Keratinocyte (primary cell): Measurements from ENCODE around the gene MVP. TPM values are rescaled to one million over a fixed set of nuclear protein-coding genes. Genes with fewer than 3 reads are reported as not detected.

Experiments used
- DNase-seq: peaks from one replicate; pipeline ENCODE4 v3.0.0-alpha.2; 2011; ENCODE audit warnings: low read depth, missing footprints, low spot score
- FAIRE-seq: peaks from 2 replicates; lab custom pipeline; 2011; peaks lifted over from hg19 to GRCh38; lab: Jason Lieb, UNC
- H2AFZ ChIP-seq: 2 replicates; pipeline ENCODE4 v1.6.0; 2012; ENCODE audit warnings: low read length, control low read depth, inconsistent platforms; ENCODE audit not compliant: control insufficient read depth
- H3K27ac ChIP-seq: 2 replicates; pipeline ENCODE4 v1.5.1; 2011; ENCODE audit warnings: low read length; ENCODE audit not compliant: control insufficient read depth, insufficient read depth
- H3K27me3 ChIP-seq: 3 replicates; pipeline ENCODE4 v1.6.0; 2011; ENCODE audit warnings: low read length; ENCODE audit not compliant: control insufficient read depth, insufficient read depth; ENCODE audit errors: extremely low read depth
- H3K36me3 ChIP-seq, 2 experiments: 2 replicates in 1 of 2; 3 replicates in 1 of 2; pipeline ENCODE4 v1.5.1; 2011; ENCODE audit warnings: low read length in 2 of 2, mild to moderate bottlenecking in 1 of 2; ENCODE audit not compliant: control insufficient read depth in 2 of 2, insufficient read depth in 2 of 2; ENCODE audit errors: extremely low read depth in 1 of 2
- H3K4me1 ChIP-seq: 3 replicates; pipeline ENCODE4 v1.5.1; 2011; ENCODE audit warnings: low read length; ENCODE audit not compliant: control insufficient read depth, insufficient read depth; ENCODE audit errors: extremely low read depth
- H3K4me2 ChIP-seq: 3 replicates; pipeline ENCODE4 v1.6.0; 2011; ENCODE audit warnings: low read depth, low read length; ENCODE audit not compliant: control insufficient read depth, insufficient read depth; ENCODE audit errors: extremely low read depth
- H3K4me3 ChIP-seq, 3 experiments: fragments of 200-600 bp in 1 of 3; sonication (generic) in 1 of 3; 2 replicates in 2 of 3; 3 replicates in 1 of 3; pipeline ENCODE4 v1.5.1; 2011 to 2016; ENCODE audit warnings: low read length in 3 of 3, mild to moderate bottlenecking in 3 of 3, control low read depth in 2 of 3, inconsistent platforms in 1 of 3, low read depth in 1 of 3, mixed read lengths in 1 of 3, mixed run types in 1 of 3, moderate library complexity in 1 of 3; ENCODE audit not compliant: control insufficient read depth in 2 of 3, insufficient read depth in 2 of 3; ENCODE audit errors: extremely low read depth in 1 of 3
- H3K79me2 ChIP-seq: 2 replicates; pipeline ENCODE4 v1.6.0; 2012; ENCODE audit warnings: low read length; ENCODE audit not compliant: control insufficient read depth, insufficient read depth
- H3K9ac ChIP-seq: 3 replicates; pipeline ENCODE4 v1.6.0; 2011; ENCODE audit warnings: low read length; ENCODE audit not compliant: control insufficient read depth, insufficient read depth; ENCODE audit errors: extremely low read depth
- H3K9me1 ChIP-seq: 3 replicates; pipeline ENCODE4 v1.6.0; 2011; ENCODE audit warnings: low read length; ENCODE audit not compliant: control insufficient read depth, insufficient read depth; ENCODE audit errors: extremely low read depth
- H3K9me3 ChIP-seq: 2 replicates; pipeline ENCODE4 v1.5.1; 2012; ENCODE audit warnings: low read depth, low read length; ENCODE audit not compliant: control insufficient read depth
- H4K20me1 ChIP-seq: 3 replicates; pipeline ENCODE4 v1.6.0; 2011; ENCODE audit warnings: low read length; ENCODE audit not compliant: control insufficient read depth, insufficient read depth; ENCODE audit errors: extremely low read depth
- EZH2 ChIP-seq: IDR thresholded peaks from one replicate; pipeline ENCODE4 v1.6.1; 2012; ENCODE audit warnings: inconsistent platforms, mild to moderate bottlenecking, low read length, moderate library complexity
- dilution Hi-C: fragments of 300-500 bp; cut with MboI; formaldehyde crosslinking; loops from one replicate; pipeline ENCODE4 v1.7.0; 2020; ENCODE audit warnings: low sequenced_read_pairs; ENCODE audit not compliant: extremely low pct_ligation_motif_present
- polyA plus RNA-seq, 5 experiments: library from polyadenylated mRNA; depleted of rRNA in 3 of 5; stranded (reverse) in 3 of 5; stranded (forward) in 1 of 5; unstranded in 1 of 5; fragments of >200 nt; gene quantifications; 1 replicate in 1 of 5; 2 replicates in 3 of 5; 3 replicates in 1 of 5; pipeline versions ENCODE4 v1.2.1 to v1.2.3, GENCODE V29; 2011 to 2012; ENCODE audit warnings: missing spikeins in 2 of 5, low read depth in 1 of 5, low replicate concordance in 1 of 5
- TF ChIP-seq, protein P1 (sequence below), 3 experiments: IDR thresholded peaks in 1 of 3; conservative IDR thresholded peaks in 1 of 3; optimal IDR thresholded peaks in 1 of 3; 2 replicates in 2 of 3; 3 replicates in 1 of 3; pipeline versions ENCODE3 to v1.5.1; 2011; ENCODE audit warnings: low read length in 3 of 3, mild to moderate bottlenecking in 3 of 3, moderate library complexity in 2 of 3, control low read depth in 1 of 3, inconsistent platforms in 1 of 3; ENCODE audit not compliant: insufficient read depth in 2 of 3; ENCODE audit errors: extremely low read depth in 1 of 3

Gene MVP
- polyA plus RNA-seq, 1 donor (not counting 4 experiments of a cell fraction or from before 2014, with no cell fraction given) = 148 TPM

DNA sequence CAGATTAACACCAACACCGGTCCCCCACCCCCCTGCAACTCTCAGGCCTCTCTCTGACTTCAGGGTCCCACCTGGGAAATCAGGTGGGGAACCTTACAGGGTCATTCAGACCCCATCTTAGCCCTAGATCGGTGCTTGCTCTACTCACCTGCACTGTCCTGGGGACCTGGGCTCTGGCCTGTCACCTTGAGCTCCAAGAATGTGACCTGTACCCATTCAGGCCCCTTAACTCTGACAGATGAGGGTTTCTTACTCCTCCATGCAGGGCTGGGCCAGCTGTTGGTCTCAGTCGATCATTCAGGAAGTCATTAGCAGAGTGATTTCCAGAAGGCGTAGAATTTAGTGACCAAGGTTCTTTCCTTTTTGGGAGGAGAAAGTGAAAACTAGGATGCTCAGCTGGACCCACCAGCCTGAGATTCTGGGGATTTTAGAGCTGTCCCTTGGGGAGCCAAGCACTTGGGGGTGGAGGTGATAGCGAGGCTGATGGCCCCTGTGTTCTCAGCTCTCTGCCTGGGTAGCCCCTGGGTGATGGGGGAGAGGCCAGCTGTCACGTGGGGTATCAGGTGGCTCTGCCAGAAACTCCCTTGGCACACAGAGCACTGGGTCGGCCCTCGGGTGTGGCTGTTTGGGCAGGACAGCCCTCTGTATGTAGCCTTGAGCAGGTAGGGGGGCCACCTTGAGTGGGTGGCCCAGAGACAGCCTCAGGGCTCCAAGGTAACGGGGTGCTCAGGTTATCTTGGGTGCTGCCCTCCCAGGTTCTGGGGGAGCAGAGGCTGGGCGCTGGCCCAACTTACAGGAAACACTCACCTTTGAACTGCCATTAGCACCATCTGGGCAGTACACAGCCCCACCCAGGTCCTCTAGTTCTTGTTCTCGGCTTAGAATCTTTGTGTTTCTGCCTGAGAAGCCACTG, 724 bp downstream of the MVP start:
- Histone ChIP-seq H3K79me2 (peaks cover 69% of the 10 kb centered on the region), H3K9me1 (peaks cover 6% of the 10 kb centered on the region), H3K27me3 (no peaks in the 10 kb centered on the region), H3K27ac (peak overlapping the region; percentile 89), H3K36me3 (peaks cover 2 to 10% of the 10 kb centered on the region in 2 experiments), H3K4me2 (peak overlapping the region; percentile 98), H3K4me1 (peaks cover 64% of the 10 kb centered on the region), H2AFZ (no peak overlapping the region), H3K9me3 (no peaks in the 10 kb centered on the region), H3K4me3 (peak overlapping the region; percentile 71 to 75 (median 74)), H4K20me1 (no peaks in the 10 kb centered on the region), H3K9ac (peak overlapping the region; percentile 76)
- no peak for DNase-seq
- no peak for FAIRE-seq
- dilution Hi-C loops = no loop called here
- TF ChIP-seq EZH2 = no peak
- TF ChIP-seq, protein P1, sequence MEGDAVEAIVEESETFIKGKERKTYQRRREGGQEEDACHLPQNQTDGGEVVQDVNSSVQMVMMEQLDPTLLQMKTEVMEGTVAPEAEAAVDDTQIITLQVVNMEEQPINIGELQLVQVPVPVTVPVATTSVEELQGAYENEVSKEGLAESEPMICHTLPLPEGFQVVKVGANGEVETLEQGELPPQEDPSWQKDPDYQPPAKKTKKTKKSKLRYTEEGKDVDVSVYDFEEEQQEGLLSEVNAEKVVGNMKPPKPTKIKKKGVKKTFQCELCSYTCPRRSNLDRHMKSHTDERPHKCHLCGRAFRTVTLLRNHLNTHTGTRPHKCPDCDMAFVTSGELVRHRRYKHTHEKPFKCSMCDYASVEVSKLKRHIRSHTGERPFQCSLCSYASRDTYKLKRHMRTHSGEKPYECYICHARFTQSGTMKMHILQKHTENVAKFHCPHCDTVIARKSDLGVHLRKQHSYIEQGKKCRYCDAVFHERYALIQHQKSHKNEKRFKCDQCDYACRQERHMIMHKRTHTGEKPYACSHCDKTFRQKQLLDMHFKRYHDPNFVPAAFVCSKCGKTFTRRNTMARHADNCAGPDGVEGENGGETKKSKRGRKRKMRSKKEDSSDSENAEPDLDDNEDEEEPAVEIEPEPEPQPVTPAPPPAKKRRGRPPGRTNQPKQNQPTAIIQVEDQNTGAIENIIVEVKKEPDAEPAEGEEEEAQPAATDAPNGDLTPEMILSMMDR (optimal IDR thresholded peaks at IDR 0.05 in 1 of 3, IDR thresholded peaks at IDR 0.05 in 1 of 3, conservative IDR thresholded peaks at IDR 0.05 in 1 of 3; ENCODE audit: extremely low read depth in 1 of 3, insufficient read depth in 2 of 3, low read length in 3 of 3) = no peak

DNA sequence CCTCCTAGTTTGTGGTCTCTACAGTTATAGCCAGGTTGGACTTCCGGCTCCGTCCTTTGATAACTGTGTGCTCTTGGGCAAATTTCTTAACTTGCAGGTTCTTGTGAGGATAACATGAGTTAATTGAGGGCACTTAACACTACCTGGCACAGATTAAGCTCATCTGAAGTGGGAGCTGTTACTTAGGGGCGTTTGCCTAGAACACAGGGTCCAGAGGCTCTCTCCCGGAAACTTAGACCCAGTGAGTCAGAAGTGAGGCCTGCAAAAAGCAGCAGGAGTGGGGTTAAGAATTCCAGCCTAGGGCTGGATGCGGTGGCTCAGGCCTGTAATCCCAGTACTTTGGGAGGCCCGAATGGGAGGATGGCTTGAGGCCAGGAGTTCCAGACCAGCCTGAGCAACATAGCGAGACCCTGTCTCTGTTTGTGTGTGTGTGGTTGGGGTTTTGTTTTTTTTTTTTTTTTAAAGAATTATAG, 1.4 kb downstream of the MVP start:
- H2AFZ ChIP-seq = no peak overlapping the region
- dilution Hi-C loops = no loop called here
- H3K79me2 ChIP-seq = peaks cover 74% of the 10 kb centered on the region
- H4K20me1 ChIP-seq = no peaks in the 10 kb centered on the region
- H3K27me3 ChIP-seq = no peaks in the 10 kb centered on the region
- no peak for DNase-seq
- peak overlapping the region; percentile 76 for H3K9ac ChIP-seq
- peak overlapping the region; percentile 98 for H3K4me2 ChIP-seq
- H3K9me3 ChIP-seq = no peaks in the 10 kb centered on the region
- H3K9me1 ChIP-seq = peaks cover 6% of the 10 kb centered on the region
- H3K4me3 ChIP-seq = peak overlapping the region; percentile 71 to 75 (median 74)
- no peak for FAIRE-seq
- peaks cover 5 to 10% of the 10 kb centered on the region in 2 experiments for H3K36me3 ChIP-seq
- peak overlapping the region; percentile 89 for H3K27ac ChIP-seq
- peaks cover 64% of the 10 kb centered on the region for H3K4me1 ChIP-seq
- TF ChIP-seq, protein P1 (optimal IDR thresholded peaks at IDR 0.05 in 1 of 3, IDR thresholded peaks at IDR 0.05 in 1 of 3, conservative IDR thresholded peaks at IDR 0.05 in 1 of 3; ENCODE audit: extremely low read depth in 1 of 3, insufficient read depth in 2 of 3, low read length in 3 of 3) = no peak
- no peak for TF ChIP-seq EZH2
